Naive B cell (primary cell): Measurements from ENCODE around the gene TAS1R3. TPM values are rescaled to one million over a fixed set of nuclear protein-coding genes. Genes with fewer than 3 reads are reported as not detected.
A peak's percentile ranks its signal among the peaks of the same experiment; 100 is the strongest.

ENCODE experiments used
- ATAC-seq, 2 donors: fragments of 150-1000 bp; cut with Tn5 transposase; 2 replicates each; pipeline ENCODE4 v1.10.0; 2021; ENCODE audit warnings: low read depth in 2 of 2, mild to moderate bottlenecking in 2 of 2, moderate library complexity in 2 of 2
- DNase-seq: peaks from one replicate; pipeline ENCODE4 v3.0.0; 2022
- H3K27ac Mint-ChIP-seq, 6 donors: one replicate each; pipeline ENCODE4 v1.8.0; 2020 to 2022; ENCODE audit warnings: mild to moderate bottlenecking in 6 of 6, mixed read lengths in 6 of 6, moderate library complexity in 5 of 6, inconsistent platforms in 2 of 6
- H3K27me3 Mint-ChIP-seq, 3 donors: one replicate each; pipeline ENCODE4 v1.8.0; 2021 to 2022; ENCODE audit warnings: mixed read lengths in 3 of 3, mild to moderate bottlenecking in 1 of 3
- H3K36me3 Mint-ChIP-seq, 2 donors: one replicate each; pipeline ENCODE4 v1.8.0; 2020 to 2022; ENCODE audit warnings: mixed read lengths in 2 of 2, inconsistent platforms in 1 of 2, mild to moderate bottlenecking in 1 of 2
- H3K4me1 Mint-ChIP-seq, 3 donors: one replicate each; pipeline ENCODE4 v1.8.0; 2020 to 2022; ENCODE audit warnings: mixed read lengths in 3 of 3, inconsistent platforms in 1 of 3, mild to moderate bottlenecking in 1 of 3, moderate library complexity in 1 of 3
- H3K4me3 Mint-ChIP-seq, 8 donors: one replicate each; pipeline ENCODE4 v1.8.0; 2020 to 2022; ENCODE audit warnings: mild to moderate bottlenecking in 8 of 8, mixed read lengths in 8 of 8, moderate library complexity in 8 of 8, inconsistent platforms in 2 of 8
- H3K9me3 Mint-ChIP-seq, 7 donors: one replicate each; pipeline ENCODE4 v1.8.0; 2020 to 2022; ENCODE audit warnings: mixed read lengths in 7 of 7, mild to moderate bottlenecking in 5 of 7, inconsistent platforms in 2 of 7, moderate library complexity in 1 of 7
- polyA plus RNA-seq, 6 donors: library from polyadenylated mRNA; unstranded; fragments of 300-500 nt; fragmentation: Illumina TruSeq; gene quantifications; one replicate each; pipeline ENCODE4 v1.2.3, GENCODE V29; 2021; ENCODE audit warnings: low read depth in 6 of 6

Gene TAS1R3
- polyA plus RNA-seq, 6 donors from 2014 or later: 0.28 to 0.44 (median 0.31) TPM; not detected in 3

- Mint-ChIP-seq H3K27ac (no peak overlapping the region), H3K4me3 (peak overlapping the region in 1 of 8 donors; percentile 5), H3K4me1 (peaks cover 20 to 36% (median 28%) of the 10 kb centered on the region in 3 donors), H3K36me3 (peaks cover 0 to 8% of the 10 kb centered on the region in 2 donors), H3K27me3 (peaks cover 22 to 66% (median 51%) of the 10 kb centered on the region in 3 donors), H3K9me3 (no peaks in the 10 kb centered on the region)
- ATAC-seq (no peak), DNase-seq (no peak)
Measured at GRCh38 chr1:1356166-1356795, 25.2 kb downstream of the TAS1R3 start.

GRCh38 chr1:1356796-1357401 lies 25.8 kb downstream of the TAS1R3 start:
- peaks cover 20 to 34% (median 27%) of the 10 kb centered on the region in 3 donors for H3K4me1 Mint-ChIP-seq
- H3K4me3 Mint-ChIP-seq: no peak overlapping the region
- no peak for DNase-seq
- H3K9me3 Mint-ChIP-seq: no peaks in the 10 kb centered on the region
- no peak for ATAC-seq
- H3K27ac Mint-ChIP-seq: no peak overlapping the region
- H3K36me3 Mint-ChIP-seq: peaks cover 0 to 8% of the 10 kb centered on the region in 2 donors
- peaks cover 23 to 69% (median 52%) of the 10 kb centered on the region in 3 donors for H3K27me3 Mint-ChIP-seq

GRCh38 chr1:1357871-1358432 lies 26.9 kb downstream of the TAS1R3 start:
- DNase-seq: no peak
- H3K4me3 Mint-ChIP-seq: no peak overlapping the region

DNA sequence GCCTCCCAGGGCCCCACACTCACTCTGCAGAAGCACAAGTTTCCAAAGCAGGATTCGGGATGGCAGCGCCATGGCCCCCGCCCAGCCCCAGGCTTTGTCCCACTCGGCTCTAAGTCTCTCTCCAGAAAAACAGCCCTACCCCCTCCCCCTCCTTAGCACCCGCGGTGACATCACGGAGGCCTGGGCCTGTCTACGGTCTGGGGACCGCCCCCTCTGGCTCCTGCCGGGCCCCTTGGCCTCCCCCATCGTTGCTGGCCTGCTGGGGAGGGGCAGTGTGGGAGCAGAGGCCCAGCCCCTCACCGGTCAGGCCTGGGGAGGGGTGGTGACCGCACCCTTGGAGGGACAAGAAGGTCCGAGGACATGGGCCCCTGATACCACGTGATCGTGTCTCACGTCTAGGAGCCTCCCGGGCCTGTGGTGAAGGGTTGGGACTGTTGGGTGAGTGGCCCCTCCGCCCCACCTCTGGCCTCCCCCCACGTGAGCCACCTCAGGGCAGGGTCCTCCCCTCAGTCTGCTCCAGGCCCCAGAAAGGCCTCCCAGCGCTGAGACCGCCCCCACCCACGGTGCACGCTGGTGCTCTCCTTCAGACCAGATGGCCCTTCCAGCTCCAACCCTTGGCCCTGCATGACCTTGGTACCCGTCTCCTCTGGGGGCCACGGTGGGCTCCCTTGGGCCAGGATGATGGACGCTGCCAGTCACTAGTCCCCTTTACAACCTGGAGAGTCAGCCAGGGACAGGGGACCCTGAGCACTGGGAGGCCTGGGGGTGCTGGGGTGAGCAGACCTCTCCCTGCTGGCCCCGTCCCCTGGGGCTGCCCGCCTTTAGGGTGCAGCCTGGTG lies 27.6 kb downstream of the TAS1R3 start, which contains the start of gene MXRA8:
MXRA8 (minus strand) TSS at position 123 of the 839 bp plus-strand sequence; CDS start at position 72, 51 bp downstream.
- Mint-ChIP-seq H3K36me3 (peaks cover 0 to 8% of the 10 kb centered on the region in 2 donors), H3K9me3 (no peaks in the 10 kb centered on the region), H3K4me1 (peaks cover 5 to 16% (median 15%) of the 10 kb centered on the region in 3 donors), H3K27me3 (peaks cover 20 to 57% (median 41%) of the 10 kb centered on the region in 3 donors), H3K4me3 (peak within 1 kb of the TSS in 1 of 8 donors; percentile 30), H3K27ac (no peak within 1 kb of the TSS)
- DNase-seq: no peak
- no peak for ATAC-seq

More at GRCh38 chr1:1357871-1358432, 26.9 kb downstream of the TAS1R3 start:
- Mint-ChIP-seq H3K27ac (no peak overlapping the region), H3K27me3 (peaks cover 20 to 64% (median 45%) of the 10 kb centered on the region in 3 donors), H3K4me1 (peaks cover 10 to 23% (median 17%) of the 10 kb centered on the region in 3 donors), H3K9me3 (no peaks in the 10 kb centered on the region), H3K36me3 (peaks cover 0 to 8% of the 10 kb centered on the region in 2 donors)
- no peak for ATAC-seq

DNA sequence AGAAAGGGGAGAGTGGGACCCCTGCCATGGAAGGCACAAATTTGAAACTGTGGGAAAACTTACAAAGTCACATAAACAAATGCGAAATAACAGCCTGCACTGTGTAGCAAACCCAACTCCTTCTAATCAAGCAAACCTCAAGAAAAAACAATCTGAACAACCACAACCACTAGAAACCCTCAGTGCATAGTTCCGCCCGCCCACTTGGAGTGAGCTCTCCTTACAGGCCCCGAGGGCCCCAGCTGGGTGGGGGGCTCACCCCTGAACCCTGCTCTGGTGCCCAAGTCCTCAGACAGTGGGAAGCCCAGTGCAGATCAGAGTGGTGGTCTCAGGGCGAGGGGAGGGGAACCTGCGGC lies 28.2 kb downstream of the TAS1R3 start:
- DNase-seq (no peak), ATAC-seq (no peak)
- H3K36me3 Mint-ChIP-seq: peaks cover 0 to 8% of the 10 kb centered on the region in 2 donors
- peaks cover 20 to 51% (median 41%) of the 10 kb centered on the region in 3 donors for H3K27me3 Mint-ChIP-seq
- H3K4me3 Mint-ChIP-seq: peak overlapping the region in 1 of 8 donors; percentile 30
- no peak overlapping the region for H3K27ac Mint-ChIP-seq
- peaks cover 5 to 13% (median 12%) of the 10 kb centered on the region in 3 donors for H3K4me1 Mint-ChIP-seq
- H3K9me3 Mint-ChIP-seq: no peaks in the 10 kb centered on the region

GRCh38 chr1:1359664-1360468 lies 28.8 kb downstream of the TAS1R3 start:
- Mint-ChIP-seq H3K36me3 (peaks cover 0 to 8% of the 10 kb centered on the region in 2 donors), H3K4me1 (peaks cover 5 to 10% (median 8%) of the 10 kb centered on the region in 3 donors), H3K9me3 (no peaks in the 10 kb centered on the region), H3K4me3 (peak overlapping the region in 1 of 8 donors; percentile 59), H3K27ac (peak overlapping the region in 1 of 6 donors; percentile 33), H3K27me3 (peaks cover 20 to 48% (median 41%) of the 10 kb centered on the region in 3 donors)
- ATAC-seq: no peak
- no peak for DNase-seq

- no peak overlapping the region for H3K27ac Mint-ChIP-seq
Measured at GRCh38 chr1:1360506-1361169, 29.6 kb downstream of the TAS1R3 start.

DNA sequence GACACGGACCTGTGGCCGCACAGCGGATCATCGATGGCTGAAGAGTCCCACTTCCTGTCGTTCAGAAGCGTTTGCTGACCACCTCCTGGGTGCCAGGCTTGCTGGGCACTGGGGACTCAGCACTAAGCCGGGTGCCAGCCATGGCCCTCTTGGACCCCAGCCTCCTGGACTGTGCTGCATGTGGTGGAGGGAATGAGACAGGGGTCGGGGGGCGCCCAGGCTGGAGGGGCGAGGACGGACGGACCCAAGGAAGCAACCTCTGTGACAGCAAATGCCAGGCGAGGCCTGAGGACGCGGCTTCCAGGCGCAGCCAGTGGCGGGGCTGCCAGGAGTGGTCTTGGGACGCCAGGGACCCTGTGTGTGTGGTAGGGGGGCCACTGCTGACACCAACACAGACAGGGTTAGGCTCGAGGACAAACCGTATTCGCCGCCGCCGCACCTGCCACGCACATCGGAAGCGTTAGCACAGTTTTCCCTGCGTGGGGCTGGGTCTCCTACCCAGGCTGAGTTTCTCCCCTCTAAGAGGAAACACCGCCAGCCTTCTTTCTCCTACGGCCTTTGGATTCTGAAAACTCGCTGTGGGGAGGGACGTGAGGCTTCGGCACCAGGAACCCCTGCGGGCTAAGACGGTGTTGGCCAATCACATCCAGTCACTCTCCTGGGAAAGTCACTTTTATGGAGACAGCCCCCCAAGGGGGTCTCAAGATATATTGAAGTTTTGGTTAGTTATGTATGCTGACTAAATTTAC lies 30.3 kb downstream of the TAS1R3 start:
- no peak overlapping the region for H3K27ac Mint-ChIP-seq
- H3K27me3 Mint-ChIP-seq: peaks cover 20 to 48% (median 41%) of the 10 kb centered on the region in 3 donors
- peaks cover 5 to 9% (median 6%) of the 10 kb centered on the region in 3 donors for H3K4me1 Mint-ChIP-seq
- peaks cover 0 to 8% of the 10 kb centered on the region in 2 donors for H3K36me3 Mint-ChIP-seq
- peak overlapping the region in 1 of 8 donors; percentile 61 for H3K4me3 Mint-ChIP-seq
- ATAC-seq: no peak
- H3K9me3 Mint-ChIP-seq: no peaks in the 10 kb centered on the region
- no peak for DNase-seq

More at GRCh38 chr1:1360506-1361169, 29.6 kb downstream of the TAS1R3 start:
- Mint-ChIP-seq H3K4me3 (peak overlapping the region in 1 of 8 donors; percentile 11), H3K9me3 (no peaks in the 10 kb centered on the region), H3K4me1 (peaks cover 5 to 9% (median 6%) of the 10 kb centered on the region in 3 donors), H3K27me3 (peaks cover 20 to 48% (median 41%) of the 10 kb centered on the region in 3 donors), H3K36me3 (peaks cover 0 to 8% of the 10 kb centered on the region in 2 donors)
- no peak for ATAC-seq
- no peak for DNase-seq

- ATAC-seq (no peak), DNase-seq (no peak)
- peaks cover 20 to 46% (median 40%) of the 10 kb centered on the region in 3 donors for H3K27me3 Mint-ChIP-seq
- H3K27ac Mint-ChIP-seq: peak overlapping the region in 2 of 6 donors; percentile 47 to 80
- H3K4me1 Mint-ChIP-seq: peaks cover 5 to 9% (median 6%) of the 10 kb centered on the region in 3 donors
- H3K4me3 Mint-ChIP-seq: no peak overlapping the region
- H3K36me3 Mint-ChIP-seq: peaks cover 0 to 8% of the 10 kb centered on the region in 2 donors
- no peaks in the 10 kb centered on the region for H3K9me3 Mint-ChIP-seq
Measured at GRCh38 chr1:1361982-1362423, 30.9 kb downstream of the TAS1R3 start.

GRCh38 chr1:1364266-1364665 lies 33.2 kb downstream of the TAS1R3 start:
- ATAC-seq (no peak), DNase-seq (no peak)
- H3K27me3 Mint-ChIP-seq: peaks cover 15 to 24% (median 17%) of the 10 kb centered on the region in 3 donors
- H3K36me3 Mint-ChIP-seq: peaks cover 0 to 8% of the 10 kb centered on the region in 2 donors
- no peaks in the 10 kb centered on the region for H3K9me3 Mint-ChIP-seq
- no peak overlapping the region for H3K27ac Mint-ChIP-seq
- H3K4me3 Mint-ChIP-seq: peak overlapping the region in 1 of 8 donors; percentile 81
- H3K4me1 Mint-ChIP-seq: peaks cover under 1 to 7% (median 2%) of the 10 kb centered on the region in 3 donors
